Ovary (tissue), 9 donors: ENCODE measurements around the gene HOXA1. TPM values are rescaled to one million over a fixed set of nuclear protein-coding genes. Genes with fewer than 3 reads are reported as not detected.

Experiments
- DNase-seq, 5 donors: peaks; one replicate each; pipeline ENCODE4 v3.0.0-alpha.2; 2019 to 2020
- H3K27ac ChIP-seq, 2 donors: fragments of 200-600 bp; one replicate each; pipeline versions ENCODE4 v1.5.1 to v1.8.0; 2019 to 2022
- H3K27me3 ChIP-seq: fragments of 200-600 bp; one replicate; pipeline ENCODE4 v1.8.0; 2022
- H3K36me3 ChIP-seq: fragments of 200-600 bp; sonication (generic); one replicate; pipeline ENCODE4 v1.5.1; 2019
- H3K4me1 ChIP-seq: one replicate; pipeline ENCODE4 v1.8.1; 2013; ENCODE audit warnings: mild to moderate bottlenecking, moderate library complexity; ENCODE audit not compliant: insufficient read depth
- H3K4me3 ChIP-seq: fragments of 200-600 bp; sonication (generic); one replicate; pipeline ENCODE4 v1.5.1; 2017
- H3K9me3 ChIP-seq, 2 donors: fragments of 200-600 bp in 1 of 2; sonication (generic) in 1 of 2; one replicate each; pipeline versions ENCODE4 v1.5.1 to v1.8.1; 2013 to 2019; ENCODE audit warnings: mild to moderate bottlenecking in 1 of 2, moderate library complexity in 1 of 2
- CTCF ChIP-seq, 3 donors: fragments of 450-650 bp in 2 of 3; fragments of 200-600 bp in 1 of 3; IDR thresholded peaks; one replicate each; pipeline versions ENCODE4 v1.5.1 to v1.8.0; 2016 to 2022; ENCODE audit warnings: antibody characterized with exemption in 3 of 3, mild to moderate bottlenecking in 1 of 3
- EP300 ChIP-seq: sonication (generic); formaldehyde crosslinking; IDR thresholded peaks from one replicate; pipeline ENCODE4 v1.6.1; 2017; ENCODE audit warnings: antibody characterized with exemption
- POLR2A ChIP-seq: fragments of 450-650 bp; IDR thresholded peaks from one replicate; pipeline ENCODE4 v1.6.1; 2017; ENCODE audit warnings: antibody characterized with exemption, mild to moderate bottlenecking, moderate library complexity
- WGBS, 3 donors: extraction: QIAGEN DNeasy Blood & Tissue Kit in 1 of 3; methylation state at CpG; one replicate each; pipeline versions ENCODE4 v1.1.5 to v1.1.7; 2013 to 2017; 5-methylcytosine and 5-hydroxymethylcytosine counted together
- intact Hi-C, 4 donors: fragments of 100-400 bp; cut with DNase I; formaldehyde crosslinking; loops; one replicate each; pipeline versions ENCODE4 v1.11.0 to v1.15.1; 2022 to 2023
- polyA plus RNA-seq, 2 donors: library from polyadenylated mRNA; stranded (reverse); fragments of 200-250 nt in 1 of 2; fragments of 350-450 nt in 1 of 2; fragmentation: Illumina TruSeq in 1 of 2; extraction: RNeasy Lipid Tissue Mini Kit (QIAGEN cat#74804) in 1 of 2; gene quantifications; one replicate each; pipeline ENCODE4 v1.2.3, GENCODE V29; 2013 to 2014
- total RNA-seq, 7 donors: library from RNA; depleted of rRNA in 2 of 7; stranded (reverse); fragments of >200 nt in 2 of 7; fragmentation: NEBNext Ultra II Directional in 3 of 7; extraction: Animal tissue kit (Norgen Biotek cat#: 25700) in 3 of 7; gene quantifications; one replicate each; pipeline versions ENCODE4 v1.1.0 to v1.2.4, GENCODE V29; 2016 to 2023
- donor health status: DM: no; HTN: no; CAD: no; lungs with moderate emphysema.
- donor health status: DM: no; HTN: no; CAD: no.
- donor health status: Bipolar disorder and iron deficiency.
- donor health status: DM: yes; HTN: yes; CAD: no.
- donor health status: DM: no; HTN: no; CAD: no.
- donor health status: DM: yes; HTN: yes; CAD: no.

Gene HOXA1
- total and polyA plus RNA-seq, 9 donors = 0.23 to 1.5 (median 0.62) TPM

- H3K4me3 ChIP-seq = peak overlapping the region; percentile 24
- H3K9me3 ChIP-seq = no peaks in the 10 kb centered on the region
- no peaks in the 10 kb centered on the region for H3K36me3 ChIP-seq
- peak in 1 of 5 donors; percentile 58 for DNase-seq
- WGBS, 3 donors = 16 to 38% (median 27%) methylated on average over 45 of the region's 45 CpGs
- no peaks in the 10 kb centered on the region for H3K4me1 ChIP-seq
- peak overlapping the region in 1 of 2 donors; percentile 76 for H3K27ac ChIP-seq
- H3K27me3 ChIP-seq = peaks cover 2% of the 10 kb centered on the region
- intact Hi-C loops = no loop called here
- TF ChIP-seq CTCF (IDR thresholded peaks at IDR 0.05) (no peak), POLR2A (no peak), EP300 (no peak)
These were observed 19.6 kb upstream of the HOXA1 start for GRCh38 chr7:27115221-27116026.

GRCh38 chr7:27114881-27115220, 19.1 kb upstream of the HOXA1 start:
- H3K4me3 ChIP-seq = peak overlapping the region; percentile 24
- no peaks in the 10 kb centered on the region for H3K4me1 ChIP-seq
- peaks cover 3% of the 10 kb centered on the region for H3K27me3 ChIP-seq
- no peak for TF ChIP-seq POLR2A
- TF ChIP-seq CTCF (IDR thresholded peaks at IDR 0.05) = no peak
- TF ChIP-seq EP300 = no peak
- 43 to 61% (median 57%) methylated on average over 6 of the region's 6 CpGs for WGBS, 3 donors
- peak overlapping the region in 1 of 2 donors; percentile 76 for H3K27ac ChIP-seq
- intact Hi-C loops = no loop called here
- no peak for DNase-seq
- H3K36me3 ChIP-seq = no peaks in the 10 kb centered on the region
- H3K9me3 ChIP-seq = no peaks in the 10 kb centered on the region

- peak in 4 of 5 donors; percentile 41 to 84 (median 59) for DNase-seq
- intact Hi-C loops = no loop called here
- Histone ChIP-seq H3K4me3 (peak overlapping the region; percentile 49), H3K36me3 (no peaks in the 10 kb centered on the region), H3K9me3 (no peaks in the 10 kb centered on the region), H3K27me3 (peaks cover 3% of the 10 kb centered on the region), H3K4me1 (no peaks in the 10 kb centered on the region), H3K27ac (peak overlapping the region; percentile 21 to 80)
- 6 to 16% (median 12%) methylated on average over 16 to 26 of the region's 26 CpGs for WGBS, 3 donors
- TF ChIP-seq EP300 (no peak), POLR2A (no peak), CTCF (IDR thresholded peaks at IDR 0.05) (no peak)
These were observed 18.4 kb upstream of the HOXA1 start for GRCh38 chr7:27113991-27114769.

GRCh38 chr7:27112955-27113949, 17.5 kb upstream of the HOXA1 start:
- Histone ChIP-seq H3K4me1 (no peaks in the 10 kb centered on the region), H3K36me3 (no peaks in the 10 kb centered on the region), H3K27ac (peak overlapping the region; percentile 21 to 80), H3K4me3 (peak overlapping the region; percentile 49), H3K9me3 (no peaks in the 10 kb centered on the region), H3K27me3 (peaks cover 3% of the 10 kb centered on the region)
- peak in 2 of 5 donors; percentile 60 to 78 for DNase-seq
- intact Hi-C loops = no loop called here
- TF ChIP-seq POLR2A = no peak
- 8 to 10% (median 9%) methylated on average over 20 to 57 of the region's 57 CpGs for WGBS, 3 donors
